ENCODE measurements around the gene HCRTR1. TPM values are rescaled to one million over a fixed set of nuclear protein-coding genes. Genes with fewer than 3 reads are reported as not detected.

The HCRTR1 gene
- total and polyA plus RNA-seq, 10 of the 15 experiments (the other 5 are each of a cell fraction or from before 2014, with no cell fraction given), result not detected

- BruUV-seq (replicated peaks), result no TSS peak
- Histone ChIP-seq H3K36me3 (ENCODE audit: control insufficient read depth in 2 of 2, insufficient read depth in 2 of 2, low read length in 1 of 2) (no peaks in the 10 kb centered on the region), H3K9ac (ENCODE audit: control insufficient read depth, insufficient read depth, low read length) (no peak overlapping the region), H4K20me1 (ENCODE audit: control insufficient read depth, insufficient read depth) (no peaks in the 10 kb centered on the region), H3K9me3 (replicated peaks; ENCODE audit: control insufficient read depth, insufficient read depth, low read length) (no peaks in the 10 kb centered on the region), H3K4me2 (ENCODE audit: control insufficient read depth, insufficient read depth) (no peak overlapping the region), H3K4me3 (no peak overlapping the region), H3K79me2 (ENCODE audit: control insufficient read depth, insufficient read depth, low read length) (no peaks in the 10 kb centered on the region), H3K27ac (ENCODE audit: control insufficient read depth, insufficient read depth) (no peak overlapping the region), H3K4me1 (ENCODE audit: control insufficient read depth, insufficient read depth, low read length) (no peaks in the 10 kb centered on the region), H3K27me3 (replicated peaks in 1 of 2; ENCODE audit: control insufficient read depth in 2 of 2, insufficient read depth in 2 of 2, low read length in 1 of 2) (no peaks in the 10 kb centered on the region; a peak in 2 of 4 replicates), H2AFZ (ENCODE audit: control insufficient read depth, low read depth, low read length) (no peak overlapping the region)
- no peak for DNase-seq (ENCODE audit: low read depth, low spot score)
- FAIRE-seq, result no peak
- no peak for ATAC-seq
- WGBS (ENCODE audit: insufficient coverage, insufficient replicate concordance, low lambda C conversion rate, missing lambda C conversion rate), result 16% methylated on average over 8 of the region's 13 CpGs
- intact Hi-C loops (cut with micrococcal nuclease; ENCODE audit: unreplicated experiment) (no loop called here), in situ Hi-C loops (cut with MboI) (no loop called here)
- ChIA-PET SMC1A (ENCODE audit: uncharacterized antibody, unreplicated experiment) (interaction anchor here (1.1 kb wide), 1 partner anchor 13 kb away, joined by 3 read pairs; no protein-coding TSS in a partner anchor), CTCF (interaction anchor here (1.0 kb wide), 1 partner anchor 35 kb away, joined by 3 read pairs; no protein-coding TSS in a partner anchor), POLR2A (interaction anchor here (0.8 kb wide), 1 partner anchor 8 kb away, joined by 4 read pairs; no protein-coding TSS in a partner anchor), RAD21 (ENCODE audit: unreplicated experiment) (interaction anchor here (0.7 to 0.9 kb wide), 2 partner anchors 34 to 143 kb away, joined by 3 read pairs; no protein-coding TSS in a partner anchor)
- TF ChIP-seq NR2F1 (conservative IDR thresholded peaks at IDR 0.05), result no peak
- TF ChIP-seq TCF12 (IDR thresholded peaks at IDR 0.05; ENCODE audit: low read depth, low read length), result no peak
- no peak for TF ChIP-seq JUNB (IDR thresholded peaks at IDR 0.05)
- no peak for TF ChIP-seq CTCF (IDR thresholded peaks at IDR 0.05 in 2 of 3, conservative IDR thresholded peaks at IDR 0.05 in 1 of 3; ENCODE audit: control insufficient read depth in 2 of 3, extremely low read depth in 1 of 3, insufficient read depth in 1 of 3, low read depth in 3 of 3, low read length in 3 of 3)
- TF ChIP-seq RBBP5 (conservative IDR thresholded peaks at IDR 0.05), result no peak
- TF ChIP-seq YBX1 (IDR thresholded peaks at IDR 0.05), result no peak
- no peak for TF ChIP-seq PML (IDR thresholded peaks at IDR 0.05; ENCODE audit: low read length)
- TF ChIP-seq ZBTB11 (CRISPR knock-in tag; IDR thresholded peaks at IDR 0.05), result no peak
- no peak for TF ChIP-seq MXI1 (IDR thresholded peaks at IDR 0.05; ENCODE audit: low read depth, low read length)
- no peak for TF ChIP-seq ZBTB33 (IDR thresholded peaks at IDR 0.05)
- TF ChIP-seq SKIL (IDR thresholded peaks at IDR 0.05; ENCODE audit: low read depth, poor library complexity, severe bottlenecking), result no peak
- no peak for TF ChIP-seq RAD51 (IDR thresholded peaks at IDR 0.05)
Measured at GRCh38 chr1:31583995-31584868, 33.3 kb upstream of the HCRTR1 start.
